Measurements from ENCODE around the gene ANO7.

ANO7 gene

DNA sequence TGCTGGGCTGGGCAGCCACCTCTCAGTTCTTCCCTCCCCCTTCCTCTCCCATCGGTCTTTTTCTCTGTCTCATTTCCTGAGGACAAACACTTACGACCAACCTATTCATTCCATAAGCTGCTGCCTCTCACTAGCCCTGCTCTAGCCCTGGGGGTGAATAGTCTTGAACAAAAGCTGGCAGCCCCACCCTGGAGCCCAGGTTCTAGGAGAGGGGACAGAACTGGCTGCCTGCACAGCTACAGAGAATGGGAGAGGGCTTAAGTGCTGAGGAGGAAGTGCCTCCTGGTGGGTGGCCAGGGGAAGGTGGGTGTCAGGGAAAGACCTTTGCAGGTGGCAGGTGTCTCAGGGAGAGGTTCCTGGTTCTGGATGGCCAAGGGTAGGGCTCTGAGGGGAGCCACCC, 22.8 kb downstream of the ANO7 start:
- DNase-seq (ENCODE audit: low read depth in 2 of 2): no peak

DNA sequence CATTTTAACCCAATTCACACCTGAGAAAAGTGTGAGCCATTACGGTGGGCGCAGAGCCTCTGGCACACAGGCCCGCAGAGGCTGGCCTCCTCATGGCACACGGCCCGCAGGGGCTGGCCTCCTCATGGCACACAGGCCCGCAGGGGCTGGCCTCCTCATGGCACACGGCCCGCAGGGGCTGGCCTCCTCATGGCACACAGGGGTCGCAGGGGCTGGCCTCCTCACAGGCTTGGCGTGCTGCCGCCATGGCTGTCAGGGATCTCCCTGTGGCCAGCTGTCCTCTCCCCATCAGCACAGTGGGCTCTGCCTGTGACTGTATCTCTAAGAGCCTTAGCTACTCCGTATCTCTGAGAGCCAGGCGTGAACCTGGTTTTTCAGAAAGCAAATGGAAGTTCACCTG, 24.6 kb downstream of the ANO7 start:
- no peak for DNase-seq (ENCODE audit: low read depth in 2 of 2)

DNA sequence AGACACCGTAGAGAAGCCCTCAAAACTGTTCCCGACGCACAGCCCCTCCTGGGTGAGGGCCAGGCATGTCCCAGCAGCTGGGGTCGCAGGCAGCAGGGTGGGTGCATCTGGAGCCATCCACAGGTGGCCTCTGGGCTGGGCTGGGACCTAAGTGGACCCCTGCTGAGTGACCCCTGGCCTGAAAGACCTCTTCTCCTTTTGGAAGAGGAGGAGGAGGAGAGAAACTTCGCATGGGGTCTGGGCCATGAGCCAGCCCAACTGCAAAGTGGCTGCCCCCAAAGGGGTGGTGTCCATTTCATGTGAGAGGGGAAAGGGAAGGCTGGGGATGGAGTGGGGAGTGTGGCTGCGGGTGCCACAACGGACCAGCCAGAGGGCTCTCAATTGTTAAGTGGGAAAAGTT, 25.1 kb downstream of the ANO7 start:
- DNase-seq (ENCODE audit: low read depth in 2 of 2): no peak

DNA sequence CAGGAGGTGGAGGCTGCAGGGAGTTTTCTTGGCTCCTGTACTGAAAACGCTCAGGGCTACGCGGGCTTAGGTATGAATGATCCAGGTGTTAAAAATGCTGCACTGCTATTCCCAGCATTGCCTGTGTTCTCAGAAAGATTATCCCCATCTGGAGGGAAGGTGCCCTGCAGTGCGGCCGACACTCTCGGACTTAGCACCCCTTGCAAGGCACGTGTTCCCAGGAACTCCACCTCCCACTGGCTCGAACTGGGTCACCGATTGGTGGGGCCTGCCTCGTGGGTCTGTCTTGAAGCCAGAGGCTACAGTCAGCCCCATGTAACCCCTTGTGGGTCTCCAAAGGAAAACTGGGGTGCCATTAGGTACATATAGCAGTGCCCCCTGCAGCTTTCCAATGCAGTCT, 25.7 kb downstream of the ANO7 start:
- no peak for DNase-seq (ENCODE audit: low read depth in 2 of 2)

DNA sequence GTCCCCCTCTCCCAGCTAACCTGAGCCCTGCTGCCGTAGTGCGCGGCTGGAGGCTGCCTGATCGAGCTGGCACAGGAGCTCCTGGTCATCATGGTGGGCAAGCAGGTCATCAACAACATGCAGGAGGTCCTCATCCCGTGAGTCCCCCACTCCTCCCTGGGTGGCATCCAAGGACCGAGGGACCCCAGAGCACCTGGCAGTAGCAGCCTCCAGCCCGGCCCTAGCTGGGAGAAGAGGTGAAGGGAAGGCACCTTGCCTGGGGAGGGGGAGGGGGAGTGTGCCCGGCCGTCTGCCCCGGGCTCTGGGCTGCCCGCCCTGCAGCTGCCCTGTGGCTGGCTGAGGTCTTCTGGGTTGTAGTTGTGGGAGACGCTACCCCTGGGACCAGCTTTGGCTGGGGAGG, 26.3 kb downstream of the ANO7 start:
- no peak for DNase-seq (ENCODE audit: low read depth in 2 of 2)

DNA sequence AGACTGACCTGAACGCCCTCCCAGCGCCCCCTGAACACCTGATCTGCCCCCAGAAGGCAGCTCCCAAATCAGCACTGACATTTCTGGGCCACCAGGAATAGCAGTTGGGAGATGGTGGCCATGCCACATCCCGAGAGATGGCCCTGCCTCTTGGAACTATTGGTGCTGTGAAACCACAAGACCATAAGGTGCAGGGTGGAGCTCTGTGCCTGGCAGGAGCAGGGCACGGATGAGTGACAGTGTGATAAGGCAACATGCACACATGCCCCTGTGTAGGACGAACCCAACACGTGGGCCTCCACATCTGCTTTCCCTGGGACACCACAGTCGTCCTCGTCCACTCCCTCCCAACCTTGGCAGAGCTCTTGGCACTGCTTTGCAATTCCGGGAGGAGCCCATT, 26.9 kb downstream of the ANO7 start:
- no peak for DNase-seq (ENCODE audit: low read depth in 2 of 2)

DNA sequence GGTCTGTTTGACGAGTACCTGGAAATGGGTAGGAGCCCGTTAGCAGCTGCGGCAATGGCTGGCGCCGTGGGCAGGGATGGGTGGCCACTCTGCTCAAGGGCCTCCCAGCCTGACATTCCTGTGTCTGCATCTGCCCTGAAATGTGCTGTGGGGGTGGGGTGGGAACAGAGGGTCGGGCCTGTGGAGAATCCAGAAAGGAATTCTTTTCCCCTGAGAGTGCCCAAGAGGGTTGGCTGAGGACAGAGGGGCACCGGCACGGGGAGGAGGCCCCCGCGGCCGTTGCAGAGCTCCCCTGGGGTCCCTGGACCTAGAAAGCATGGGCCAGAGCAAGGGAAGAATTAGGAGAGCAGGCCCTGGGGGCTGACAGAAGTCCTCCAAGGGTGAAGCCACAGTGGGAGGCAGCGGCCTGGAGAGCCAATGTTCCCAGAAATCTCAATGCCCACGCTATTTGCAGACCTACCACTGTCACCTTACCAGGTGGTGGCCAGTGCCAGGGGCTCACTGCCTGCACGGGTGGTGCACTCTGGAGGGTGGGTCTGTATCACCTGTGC, 27.8 kb downstream of the ANO7 start:
- DNase-seq (ENCODE audit: low read depth in 2 of 2): no peak

DNA sequence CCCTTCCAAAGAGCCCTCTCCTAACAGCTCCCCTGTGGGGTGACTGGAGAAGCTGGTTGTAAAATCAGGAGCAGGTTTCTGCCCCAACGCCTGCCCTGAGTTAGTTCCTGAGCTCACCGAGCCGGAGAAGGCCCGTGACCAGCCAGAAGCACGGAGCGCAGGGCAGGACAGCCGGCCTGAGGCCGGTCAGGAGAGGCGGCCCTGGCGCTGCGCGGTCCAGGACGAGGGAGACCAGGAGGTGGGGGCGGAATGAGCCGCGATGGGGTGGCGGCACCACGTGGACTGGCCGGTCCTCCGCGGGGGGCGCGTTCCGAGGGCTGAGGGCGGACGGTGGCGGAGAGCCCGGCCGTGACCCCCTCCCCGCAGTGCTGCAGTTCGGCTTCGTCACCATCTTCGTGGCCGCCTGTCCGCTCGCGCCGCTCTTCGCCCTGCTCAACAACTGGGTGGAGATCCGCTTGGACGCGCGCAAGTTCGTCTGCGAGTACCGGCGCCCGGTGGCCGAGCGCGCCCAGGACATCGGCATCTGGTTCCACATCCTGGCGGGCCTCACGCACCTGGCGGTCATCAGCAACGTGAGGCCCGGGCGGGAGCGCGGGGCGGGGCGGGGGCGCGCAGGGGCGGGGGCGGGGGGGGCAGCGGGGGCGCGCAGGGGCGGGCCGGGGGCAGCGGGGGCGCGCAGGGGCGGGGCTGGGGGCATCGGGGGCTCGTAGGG, 29.0 kb downstream of the ANO7 start:
- DNase-seq (ENCODE audit: low read depth in 2 of 2): no peak

DNA sequence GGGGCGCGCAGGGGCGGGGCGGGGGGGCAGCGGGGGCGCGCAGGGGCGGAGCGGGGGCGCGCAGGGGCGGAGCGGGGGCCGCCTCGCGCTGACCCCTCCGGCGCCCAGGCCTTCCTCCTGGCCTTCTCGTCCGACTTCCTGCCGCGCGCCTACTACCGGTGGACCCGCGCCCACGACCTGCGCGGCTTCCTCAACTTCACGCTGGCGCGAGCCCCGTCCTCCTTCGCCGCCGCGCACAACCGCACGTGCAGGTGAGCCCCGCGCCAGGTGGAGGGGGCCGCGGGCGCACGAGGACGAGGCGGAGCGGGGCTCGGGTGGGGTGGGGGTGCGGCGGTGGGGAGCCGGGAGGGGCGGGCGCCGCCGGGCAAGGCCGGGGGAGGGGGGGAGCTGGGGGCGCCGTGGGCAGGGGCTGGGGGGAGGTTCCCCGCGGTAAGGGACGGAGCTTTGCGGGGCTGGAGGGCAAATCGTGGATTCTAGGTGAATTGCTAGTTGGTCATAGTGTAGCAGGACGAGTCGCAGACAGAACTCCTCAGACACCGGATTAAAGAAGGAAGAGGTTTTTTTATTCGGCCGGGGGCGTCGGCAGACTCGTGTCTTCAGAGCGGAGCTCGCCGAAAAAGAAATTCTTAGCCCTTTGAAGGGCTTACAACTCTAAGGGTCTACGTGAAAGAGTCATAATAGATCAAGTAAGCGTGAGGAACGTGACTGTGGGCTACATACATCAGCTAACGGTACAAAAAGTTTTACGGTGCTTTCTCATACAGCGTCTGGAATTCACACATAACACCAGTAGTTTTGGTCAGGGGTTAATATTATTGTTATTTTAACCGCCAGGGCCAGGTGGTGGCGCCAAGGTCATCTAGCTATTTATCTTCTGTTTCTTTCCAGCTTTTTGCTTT, 29.9 kb downstream of the ANO7 start:
- no peak for DNase-seq (ENCODE audit: low read depth in 2 of 2)

DNA sequence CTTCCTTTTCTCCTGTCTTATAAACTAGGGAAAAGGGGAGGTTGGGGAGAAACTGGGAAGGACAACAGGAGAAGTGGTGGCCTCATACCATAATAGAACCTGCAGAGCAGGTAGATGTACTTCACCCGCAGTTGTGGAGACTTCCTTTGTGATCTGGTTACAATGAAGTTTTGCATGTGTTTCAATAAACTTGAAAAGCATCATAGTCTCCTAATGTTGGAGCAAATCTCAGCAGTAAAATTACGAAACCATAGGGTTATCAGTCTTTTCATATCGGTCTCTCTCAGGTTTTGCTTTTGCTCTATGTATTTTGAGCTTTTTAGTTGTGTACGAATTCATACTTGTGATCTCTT, 30.5 kb downstream of the ANO7 start:
- no peak for DNase-seq (ENCODE audit: low read depth in 2 of 2)

DNA sequence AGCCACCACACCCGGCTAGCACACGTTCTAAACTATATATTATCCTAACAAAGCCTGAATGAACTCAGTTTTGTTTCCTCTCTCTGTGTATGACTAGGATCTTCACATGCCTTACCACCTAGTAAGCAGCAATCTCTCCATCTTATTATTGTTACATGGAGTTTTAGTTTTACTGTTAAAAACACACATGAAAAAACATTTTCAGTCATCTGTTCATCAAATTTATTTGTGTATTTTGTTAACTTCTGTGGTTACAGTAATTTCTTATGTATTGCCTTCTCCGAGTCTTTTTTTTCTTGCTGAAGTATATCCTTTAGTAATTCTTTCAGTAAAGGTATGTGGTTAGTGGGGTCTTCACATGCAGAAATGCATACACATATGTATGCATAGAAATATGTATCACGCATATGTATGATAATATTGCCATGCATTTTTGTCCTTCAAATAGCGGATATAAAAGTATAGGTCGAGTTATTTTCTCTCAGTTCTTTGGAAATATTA, 31.4 kb downstream of the ANO7 start:
- DNase-seq (ENCODE audit: low read depth in 2 of 2): no peak

DNA sequence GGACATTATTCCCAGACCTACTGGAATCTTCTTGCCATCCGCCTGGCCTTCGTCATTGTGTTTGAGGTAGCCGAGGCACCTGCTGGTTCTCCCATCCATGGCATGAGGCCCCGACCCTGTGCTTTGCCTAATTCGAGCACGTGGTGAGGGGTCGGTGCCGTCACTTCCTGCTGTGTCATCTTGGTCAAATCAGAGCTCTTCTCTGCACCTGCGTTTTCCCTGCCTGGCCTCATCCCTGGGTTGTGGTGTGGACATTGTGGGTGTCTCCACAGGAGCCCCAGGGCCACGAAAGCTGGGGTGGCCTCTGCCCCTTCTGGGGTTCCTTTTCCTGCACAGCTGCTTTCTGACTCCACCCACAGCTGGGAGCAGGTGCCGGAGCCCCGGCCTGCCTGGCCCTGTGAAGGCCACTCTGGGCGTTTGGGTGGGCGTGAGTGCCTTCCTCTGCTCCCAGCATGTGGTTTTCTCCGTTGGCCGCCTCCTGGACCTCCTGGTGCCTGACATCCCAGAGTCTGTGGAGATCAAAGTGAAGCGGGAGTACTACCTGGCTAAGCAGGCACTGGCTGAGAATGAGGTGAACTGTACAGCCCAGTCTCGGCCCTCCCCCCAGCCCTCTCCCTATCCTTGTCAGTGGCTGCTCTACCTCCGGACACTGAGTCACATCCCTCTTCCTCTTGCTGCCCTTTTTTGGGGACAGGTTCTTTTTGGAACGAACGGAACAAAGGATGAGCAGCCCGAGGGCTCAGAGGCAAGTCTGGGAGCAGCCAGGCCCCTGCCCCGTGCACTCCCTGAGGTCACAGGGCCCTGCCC, 34.9 kb downstream of the ANO7 start:
- no peak for DNase-seq (ENCODE audit: low read depth in 2 of 2)

DNA sequence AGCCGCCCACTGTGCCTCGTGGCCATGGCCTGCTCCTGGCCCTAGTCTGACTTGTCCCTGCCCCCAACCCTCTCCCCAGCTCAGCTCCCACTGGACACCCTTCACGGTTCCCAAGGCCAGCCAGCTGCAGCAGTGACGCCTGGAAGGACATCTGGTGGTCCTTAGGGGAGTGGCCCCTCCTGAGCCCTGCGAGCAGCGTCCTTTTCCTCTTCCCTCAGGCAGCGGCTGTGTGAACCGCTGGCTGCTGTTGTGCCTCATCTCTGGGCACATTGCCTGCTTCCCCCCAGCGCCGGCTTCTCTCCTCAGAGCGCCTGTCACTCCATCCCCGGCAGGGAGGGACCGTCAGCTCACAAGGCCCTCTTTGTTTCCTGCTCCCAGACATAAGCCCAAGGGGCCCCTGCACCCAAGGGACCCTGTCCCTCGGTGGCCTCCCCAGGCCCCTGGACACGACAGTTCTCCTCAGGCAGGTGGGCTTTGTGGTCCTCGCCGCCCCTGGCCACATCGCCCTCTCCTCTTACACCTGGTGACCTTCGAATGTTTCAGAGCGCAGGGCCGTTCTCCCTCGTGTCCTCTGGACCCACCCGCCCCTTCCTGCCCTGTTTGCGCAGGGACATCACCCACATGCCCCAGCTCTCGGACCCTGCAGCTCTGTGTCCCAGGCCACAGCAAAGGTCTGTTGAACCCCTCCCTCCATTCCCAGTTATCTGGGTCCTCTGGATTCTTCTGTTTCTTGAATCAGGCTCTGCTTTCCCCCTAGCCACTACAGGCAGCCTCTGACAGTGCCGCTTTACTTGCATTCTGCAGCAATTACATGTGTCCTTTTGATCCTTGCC, 35.8 kb downstream of the ANO7 start:
- no peak for DNase-seq (ENCODE audit: low read depth in 2 of 2)

DNA sequence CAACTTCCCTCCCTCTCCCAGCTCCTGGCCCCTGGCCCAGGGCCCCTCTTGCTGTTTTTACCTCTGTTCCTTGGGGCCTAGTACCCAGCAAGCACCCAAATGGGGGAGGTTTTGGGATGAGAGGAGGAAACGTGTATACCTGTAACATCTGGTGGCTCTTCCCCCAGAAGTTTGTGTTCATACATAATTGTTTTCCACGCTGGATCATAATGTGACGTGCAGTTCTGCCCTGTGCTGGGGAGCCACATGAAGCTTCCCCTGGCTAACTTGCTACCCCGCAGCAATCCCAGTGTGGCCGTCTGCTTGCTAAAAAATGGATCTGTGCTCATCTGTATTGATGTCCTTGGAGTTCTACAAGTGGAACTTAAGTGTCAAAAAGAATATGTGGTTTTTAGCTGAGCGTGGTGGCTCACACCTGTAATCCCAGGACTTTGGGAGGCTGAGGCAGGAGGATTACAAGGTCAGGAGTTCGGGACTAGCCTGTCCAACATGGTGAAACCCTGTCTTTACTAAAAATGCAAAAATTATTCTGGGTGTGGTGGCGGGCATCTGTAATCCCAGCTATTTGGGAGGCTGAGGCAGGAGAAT, 36.5 kb downstream of the ANO7 start:
- DNase-seq (ENCODE audit: low read depth in 2 of 2): no peak

DNA sequence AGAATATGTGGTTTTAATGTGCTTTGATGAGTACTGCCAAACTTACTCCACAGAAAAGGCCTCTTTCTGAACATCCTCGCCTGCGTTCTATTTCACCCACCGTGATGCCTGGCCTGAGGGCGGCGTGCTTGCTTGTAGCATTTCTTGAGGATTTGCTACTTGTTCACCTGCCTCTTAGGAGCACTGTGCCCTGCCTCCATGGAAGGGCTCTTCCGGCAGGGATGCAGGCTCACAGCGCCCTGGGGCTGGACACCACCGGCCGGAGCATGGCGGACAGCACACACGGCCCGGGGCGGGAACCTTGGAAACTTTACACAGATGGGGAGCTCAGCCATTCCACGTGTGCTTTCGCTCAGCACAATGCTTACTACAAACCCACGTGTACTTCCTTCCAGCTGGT, 37.1 kb downstream of the ANO7 start:
- no peak for DNase-seq (ENCODE audit: low read depth in 2 of 2)

DNA sequence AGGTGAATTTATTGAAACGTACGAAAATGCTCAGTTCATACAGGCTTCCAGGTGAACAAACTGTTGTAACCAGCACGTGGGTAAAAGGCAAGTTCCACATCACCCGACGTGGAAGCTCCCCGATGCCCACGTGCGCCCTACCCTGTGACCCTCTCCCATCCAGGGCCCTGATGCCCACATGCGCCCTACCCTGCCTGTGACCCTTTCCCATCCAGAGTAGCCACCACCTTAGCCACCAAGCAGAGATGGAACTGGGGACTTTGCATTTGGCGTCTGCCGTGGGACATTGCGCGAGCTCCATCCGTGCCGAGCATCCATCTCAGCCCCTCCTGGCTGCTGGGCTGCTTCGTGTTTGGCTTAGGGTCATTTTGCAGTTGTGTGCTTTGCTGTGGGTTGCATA, 37.5 kb downstream of the ANO7 start:
- DNase-seq (ENCODE audit: low read depth in 2 of 2): no peak

DNA sequence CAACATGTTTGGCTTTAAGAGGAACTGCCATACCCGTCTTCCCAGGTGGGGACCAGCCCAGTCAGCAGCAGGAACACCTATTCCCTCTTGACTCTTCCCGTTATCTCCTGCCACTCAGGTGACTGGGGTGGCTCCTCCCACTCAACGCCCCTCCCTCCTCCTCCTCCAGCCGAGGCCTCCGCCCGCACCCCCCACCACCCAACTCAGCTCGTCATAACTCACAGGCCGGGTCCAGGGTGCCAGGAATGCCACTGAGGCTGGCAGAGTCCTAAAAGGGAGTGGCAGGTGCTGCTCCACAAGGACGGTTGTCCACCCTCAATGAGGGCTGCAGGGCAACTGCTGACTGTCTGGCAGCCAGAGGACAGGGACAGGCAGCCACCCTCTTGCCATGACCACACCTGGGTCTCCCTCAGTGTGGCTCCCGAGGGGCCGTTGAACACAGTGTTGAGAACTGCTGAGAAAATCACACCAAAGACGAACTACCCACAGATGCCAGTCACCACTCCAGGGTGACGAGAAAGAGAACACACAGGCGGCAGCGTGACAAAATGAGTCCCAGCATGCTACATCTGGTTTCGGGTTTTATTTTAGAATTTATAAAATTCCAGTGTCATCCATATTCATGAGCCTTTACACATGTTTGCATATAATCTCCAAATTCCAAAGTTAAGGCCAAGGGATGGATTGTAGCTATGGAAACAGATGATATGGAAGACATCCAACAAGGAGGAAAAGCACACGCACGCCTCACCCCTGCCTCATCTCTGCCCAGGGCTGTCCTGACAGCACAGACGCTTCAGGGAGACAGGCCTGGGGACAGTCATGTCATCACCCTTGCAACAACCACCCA, 38.5 kb downstream of the ANO7 start:
- no peak for DNase-seq (ENCODE audit: low read depth in 2 of 2)

DNA sequence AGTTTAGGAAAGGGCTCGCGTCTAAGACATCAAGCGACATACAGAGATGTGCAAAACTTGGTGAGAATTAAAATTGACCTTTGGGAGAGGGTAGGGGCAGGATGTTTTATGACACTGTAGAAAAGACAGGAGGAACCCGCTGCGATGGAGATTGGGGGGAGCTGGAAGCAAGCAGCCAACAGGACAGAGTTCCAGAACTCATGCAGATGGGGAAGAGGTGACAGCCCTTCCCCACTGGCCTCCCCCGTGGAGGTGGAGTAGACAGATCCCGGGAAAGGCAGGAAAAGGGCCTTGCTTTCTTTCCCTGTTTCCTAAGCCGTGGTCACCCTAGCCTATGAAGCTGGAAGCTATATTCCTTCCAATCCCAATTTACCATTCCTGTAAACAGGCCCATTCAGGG, 39.1 kb downstream of the ANO7 start:
- DNase-seq (ENCODE audit: low read depth in 2 of 2): no peak

DNA sequence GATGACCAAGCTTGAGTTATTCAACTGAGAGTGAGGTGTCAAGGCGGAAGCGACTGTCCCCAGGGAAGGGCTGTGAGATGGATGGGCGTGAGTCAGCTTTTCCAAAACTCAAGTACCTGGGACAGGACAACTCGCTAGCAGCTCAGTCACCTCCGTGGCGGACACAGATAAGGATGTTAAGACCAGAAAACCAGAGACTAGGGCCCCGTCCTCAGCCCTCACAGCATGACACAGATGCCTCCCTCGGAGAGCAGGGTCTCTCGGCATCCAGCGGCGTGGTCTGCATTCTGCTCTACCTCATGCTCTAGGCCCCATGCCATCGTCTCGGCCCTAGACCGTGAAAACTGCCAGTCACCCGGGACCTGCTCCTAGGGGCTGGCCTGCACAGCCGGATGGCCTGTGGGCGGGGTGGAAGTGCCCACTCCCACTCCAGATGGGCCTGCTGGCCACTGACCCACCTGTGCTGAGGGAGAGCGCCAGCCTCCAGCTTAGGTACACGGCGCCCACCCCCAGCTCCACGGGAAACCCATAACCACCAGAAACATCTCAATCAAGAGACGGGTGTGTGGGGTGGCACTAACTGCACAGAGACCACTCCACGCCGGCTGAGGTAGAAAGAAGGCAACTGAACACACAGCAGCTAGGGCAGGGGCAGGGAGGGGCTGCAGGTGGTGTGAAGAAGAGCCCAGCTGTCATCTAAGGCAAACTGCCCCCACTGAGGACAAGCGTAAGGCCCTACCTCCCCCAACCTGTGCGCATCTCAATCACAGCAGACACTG, 39.8 kb downstream of the ANO7 start:
- DNase-seq (ENCODE audit: low read depth in 2 of 2): no peak
